Fibroblast of skin of right biceps (primary cell): ENCODE measurements around the gene SLC35F3.
A peak's percentile ranks its signal among the peaks of the same experiment; 100 is the strongest.

Experiments
- DNase-seq: peaks from one replicate; pipeline ENCODE4 v3.0.0-alpha.2; 2013

Gene SLC35F3

GRCh38 chr1:234330843-234331215, 426.4 kb downstream of the SLC35F3 start:
- DNase-seq: peak; percentile 7

DNA sequence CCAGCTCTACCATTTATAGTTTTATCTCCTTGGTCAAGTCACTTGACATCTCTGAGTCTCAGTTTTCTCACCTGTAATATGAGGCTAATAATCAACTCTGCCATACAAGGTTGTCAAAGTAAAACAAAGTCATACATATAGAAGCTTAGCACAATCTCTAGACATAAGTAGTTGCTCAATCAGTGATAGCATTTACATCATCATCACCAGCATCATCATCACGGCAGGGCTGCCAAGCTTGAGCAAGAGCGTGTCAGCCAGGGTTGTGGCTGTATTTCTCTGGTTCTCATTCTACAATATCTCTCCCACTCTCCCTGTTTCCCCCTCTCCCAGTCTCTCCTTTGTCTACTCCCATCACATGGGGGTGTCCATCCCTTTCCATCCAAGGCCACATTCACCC, 427.0 kb downstream of the SLC35F3 start:
- DNase-seq: peak; percentile 19

DNA sequence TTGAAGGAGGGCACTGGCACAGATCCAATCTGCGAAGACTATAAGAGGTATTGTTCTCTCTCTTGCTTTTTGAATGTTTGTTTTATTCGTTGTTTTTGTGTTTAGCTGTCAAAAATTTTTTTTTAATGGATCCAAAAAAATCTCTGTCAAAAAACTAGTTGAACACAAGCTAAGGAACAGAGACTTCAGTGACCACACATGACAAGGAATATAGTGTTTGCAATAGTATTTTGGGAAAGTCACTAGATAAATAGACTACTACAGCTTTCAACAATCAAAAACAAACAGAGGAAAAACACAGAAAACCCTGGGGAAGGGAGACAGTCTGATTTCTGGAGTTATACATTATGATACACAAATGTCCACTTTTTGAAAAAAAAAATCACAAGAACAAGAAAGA, 431.9 kb downstream of the SLC35F3 start:
- no peak for DNase-seq

DNA sequence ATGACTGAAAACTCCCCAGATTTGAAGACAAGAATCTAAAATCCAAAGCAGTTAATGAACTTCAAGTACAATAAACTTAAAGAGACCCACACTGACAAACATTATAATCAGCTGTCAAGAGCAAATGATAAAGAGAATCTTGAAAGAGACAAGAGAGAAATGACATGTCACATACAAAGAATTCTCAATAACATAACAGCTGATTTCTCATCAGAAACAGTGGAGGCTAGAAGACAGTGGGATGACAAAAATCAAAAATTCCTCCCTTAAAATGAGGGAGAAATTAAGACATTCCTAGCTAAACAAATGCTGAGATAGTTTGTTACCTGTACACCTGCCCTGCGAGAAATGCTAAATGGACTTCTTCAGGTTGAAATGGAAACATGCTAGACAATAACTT, 432.8 kb downstream of the SLC35F3 start:
- DNase-seq: no peak

GRCh38 chr1:234340528-234340927, 436.1 kb downstream of the SLC35F3 start:
- no peak for DNase-seq

GRCh38 chr1:234342774-234343173, 438.3 kb downstream of the SLC35F3 start:
- DNase-seq: no peak

GRCh38 chr1:234345237-234345636, 440.8 kb downstream of the SLC35F3 start:
- no peak for DNase-seq

DNA sequence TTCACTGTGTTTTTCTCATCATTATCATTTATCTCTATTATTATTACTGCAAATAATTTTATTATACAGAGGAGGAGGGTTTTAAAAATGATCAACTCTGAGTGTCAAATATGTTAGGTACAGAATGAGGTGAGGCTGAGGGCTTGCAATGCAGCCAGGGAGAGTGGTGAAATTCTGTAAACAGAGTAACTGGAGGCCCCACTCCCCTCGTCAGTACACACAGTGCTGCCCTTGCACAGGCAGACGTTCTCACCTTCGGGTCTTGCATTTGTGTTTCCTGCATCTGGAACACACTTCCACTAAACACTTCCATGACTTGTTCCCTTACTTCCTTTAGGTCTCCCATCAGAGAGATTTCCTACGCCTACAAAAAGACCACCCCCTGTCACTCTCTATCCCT, 444.5 kb downstream of the SLC35F3 start:
- no peak for DNase-seq

DNA sequence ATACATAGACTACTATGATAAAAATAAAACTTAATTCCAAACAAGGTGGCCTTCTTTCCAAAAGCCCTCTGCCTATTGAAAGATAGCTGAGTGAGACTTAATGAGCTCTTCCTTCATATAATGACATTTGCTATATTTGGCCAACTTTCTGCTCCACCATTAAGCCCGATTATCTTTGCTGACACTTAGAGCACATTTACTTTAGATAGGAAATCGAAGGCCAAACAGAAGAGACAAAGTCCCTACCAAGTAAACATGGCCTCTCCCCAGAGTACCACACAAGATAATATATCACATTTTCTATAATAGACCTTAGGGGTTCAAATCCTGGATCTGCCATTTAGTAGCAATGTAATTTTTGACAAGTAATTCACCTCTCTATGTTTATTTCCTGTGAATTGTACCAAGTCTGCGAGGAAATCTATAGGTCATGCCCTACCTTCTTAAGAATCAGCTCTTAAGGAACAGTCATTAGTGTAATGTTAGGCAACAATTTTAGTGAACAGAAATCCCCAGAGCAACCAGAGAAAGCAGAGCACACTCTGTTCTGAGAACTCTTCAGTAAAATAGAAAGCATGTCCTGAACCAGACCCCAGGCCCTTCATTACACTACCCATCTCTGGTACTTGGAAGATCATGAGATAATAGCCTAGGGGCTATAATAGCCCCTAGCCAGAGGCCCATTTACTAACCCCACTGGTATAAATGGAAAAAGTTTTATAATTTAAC, 451.5 kb downstream of the SLC35F3 start:
- DNase-seq: no peak

DNA sequence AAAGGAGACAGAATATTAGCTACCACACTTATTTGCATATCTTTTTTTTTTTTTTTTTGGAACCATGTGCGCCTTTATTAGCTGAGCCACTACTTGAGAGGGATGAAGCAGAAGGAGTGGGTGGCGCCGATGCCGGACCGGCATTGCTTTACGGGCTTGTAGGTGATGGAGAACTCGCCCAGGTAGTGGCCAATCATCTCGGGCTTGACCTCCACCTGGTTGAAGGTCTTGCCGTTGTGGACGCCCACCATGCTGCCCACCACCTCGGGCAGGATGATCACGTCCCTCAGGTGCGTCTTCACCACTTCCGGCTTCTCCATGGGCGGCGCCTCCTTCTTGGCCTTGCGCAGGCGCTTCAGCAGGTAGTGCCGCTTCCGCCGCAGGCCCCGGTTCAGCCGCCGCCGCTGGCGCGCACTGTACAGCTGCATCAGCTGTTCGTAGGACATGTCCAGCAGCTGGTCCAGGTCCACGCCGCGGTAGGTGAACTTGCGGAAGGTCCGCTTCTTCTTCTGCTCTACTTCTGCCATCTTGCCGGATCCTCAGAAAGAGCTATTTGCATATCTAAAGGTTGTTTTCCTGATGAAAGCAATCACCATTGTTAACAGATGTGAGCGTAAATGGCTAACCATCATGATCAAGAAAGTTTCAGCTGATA, 452.3 kb downstream of the SLC35F3 start:
- peak; percentile 2 for DNase-seq

- no peak for DNase-seq
Observed at GRCh38 chr1:234357831-234358230, 453.4 kb downstream of the SLC35F3 start.

GRCh38 chr1:234361102-234361603, 456.7 kb downstream of the SLC35F3 start:
- DNase-seq: no peak

DNA sequence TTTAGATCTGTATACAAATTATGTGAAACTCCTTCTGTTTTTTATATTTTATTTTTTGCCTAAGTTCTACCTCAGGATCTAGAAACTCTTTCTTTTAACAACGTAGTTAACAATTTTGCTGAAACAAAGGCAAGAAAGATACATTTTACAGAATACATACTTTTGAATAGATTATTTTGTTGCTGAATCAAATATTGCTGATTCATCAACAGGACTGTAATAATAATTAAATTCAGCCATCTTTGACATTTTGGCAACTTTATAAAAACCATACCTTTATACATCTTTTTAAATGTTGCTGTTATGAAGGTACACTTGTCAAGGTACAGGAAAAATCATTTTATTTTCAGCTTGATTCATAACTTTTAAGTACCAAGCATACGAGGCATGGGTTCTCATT, 458.1 kb downstream of the SLC35F3 start:
- no peak for DNase-seq

DNA sequence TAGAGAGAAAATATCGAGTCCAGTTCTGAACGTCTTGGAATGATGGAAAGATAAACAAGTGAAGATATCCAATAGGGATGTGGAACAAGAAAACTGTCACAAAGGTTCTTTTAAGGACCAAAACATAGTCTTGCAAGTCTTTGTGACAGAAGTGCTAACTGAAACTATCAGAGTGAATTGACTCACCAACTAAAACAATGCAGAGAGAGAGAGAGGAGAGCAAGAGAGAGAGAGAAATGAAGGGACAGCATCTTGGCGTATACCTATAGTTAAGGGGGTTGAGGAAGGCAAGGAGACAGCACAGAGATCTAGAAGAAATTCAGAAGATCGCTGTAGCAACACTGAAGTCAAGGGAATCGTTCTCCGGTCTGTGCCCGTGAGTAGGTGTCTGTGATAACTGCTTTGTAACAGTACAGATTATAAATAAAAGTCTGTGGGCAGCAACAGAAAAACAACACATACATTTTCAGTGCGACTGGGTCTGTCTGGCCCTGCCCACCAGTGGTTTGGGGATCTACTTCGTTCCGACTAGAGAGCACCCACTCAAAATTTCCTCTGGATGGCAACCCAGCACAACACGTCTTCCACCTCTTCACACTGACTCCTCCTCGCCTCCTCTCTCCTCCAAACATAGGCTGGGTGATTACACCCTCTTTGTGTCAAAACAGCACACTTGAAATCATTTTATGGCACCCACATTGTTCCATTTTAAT, 464.0 kb downstream of the SLC35F3 start:
- DNase-seq: no peak

GRCh38 chr1:234369033-234369430, 464.6 kb downstream of the SLC35F3 start:
- no peak for DNase-seq

DNA sequence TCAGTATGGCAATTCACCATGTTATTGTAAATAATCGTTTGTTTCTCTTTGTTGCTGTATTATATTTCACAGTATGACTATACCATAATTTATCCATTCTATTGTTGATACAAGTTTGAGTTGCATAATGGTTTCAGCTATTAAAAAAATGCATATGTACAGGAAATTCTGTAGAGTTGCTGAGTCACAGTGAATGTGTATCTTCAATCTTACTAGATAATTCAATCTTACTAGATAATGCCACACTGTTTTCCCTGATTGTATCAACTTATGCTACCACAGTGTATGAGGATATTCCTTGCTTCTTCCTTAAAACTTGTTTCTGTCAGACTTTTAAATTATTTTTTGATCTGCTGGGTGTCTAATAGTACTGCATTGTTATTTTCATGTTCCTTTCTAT, 465.3 kb downstream of the SLC35F3 start:
- DNase-seq: peak; percentile 43

DNA sequence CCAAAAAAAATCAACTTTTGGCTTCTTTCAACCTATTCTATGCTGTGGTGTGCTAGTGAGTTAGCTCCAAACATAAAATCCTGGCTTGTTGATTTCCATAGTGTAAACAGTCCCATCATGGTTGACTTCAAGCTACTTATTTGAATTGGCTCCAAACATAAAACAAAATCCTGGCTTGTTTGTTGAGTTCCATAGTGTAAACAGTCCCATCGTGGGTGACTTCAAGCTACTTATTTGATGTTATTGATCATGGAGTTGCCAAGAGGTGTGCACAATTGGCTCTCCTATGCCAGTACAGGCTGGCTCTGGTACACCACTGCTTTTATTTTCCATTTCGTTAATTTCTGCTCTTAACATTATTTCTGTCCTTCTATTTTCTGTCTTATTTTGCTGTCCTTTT, 466.9 kb downstream of the SLC35F3 start:
- DNase-seq: no peak

DNA sequence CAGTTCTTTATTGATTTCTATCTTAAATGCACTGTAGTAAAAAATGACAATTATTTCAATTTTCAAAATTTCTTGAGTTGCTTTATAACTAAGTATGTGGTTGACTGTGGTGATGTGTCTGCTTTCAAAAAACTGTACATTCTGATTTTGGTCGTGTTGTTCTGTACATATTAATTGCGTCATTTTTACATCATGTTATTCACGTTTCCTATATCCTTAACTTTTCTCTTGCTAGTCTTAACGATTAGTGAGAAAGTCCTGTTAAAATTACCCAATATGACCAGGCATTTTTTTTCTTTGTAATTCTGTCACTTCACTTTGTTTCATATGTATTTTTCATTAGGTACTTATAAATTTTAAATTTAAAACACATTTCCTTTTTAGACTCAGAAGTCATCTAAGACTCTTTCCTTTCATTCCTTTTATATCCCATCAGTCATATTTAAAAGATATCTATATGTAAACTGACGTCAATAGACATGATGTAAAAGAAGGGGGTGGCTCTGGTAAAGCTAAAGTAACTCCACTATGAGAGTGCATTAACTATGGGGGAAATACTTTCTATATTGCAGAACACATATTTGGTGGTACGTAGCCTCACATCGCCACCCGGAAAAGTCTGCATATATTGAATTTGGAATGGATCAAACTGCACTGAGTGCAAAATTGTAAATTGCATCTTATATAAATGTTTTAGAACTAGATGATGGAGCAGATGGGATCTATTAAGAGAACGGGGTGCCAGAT, 467.7 kb downstream of the SLC35F3 start:
- DNase-seq: peak; percentile 12

GRCh38 chr1:234373064-234373958, 468.8 kb downstream of the SLC35F3 start, which contains the start of gene COA6:
COA6 (plus strand) TSS chr1:234373456; CDS start chr1:234373467, 11 bp downstream.
- peak; percentile 97 for DNase-seq

DNA sequence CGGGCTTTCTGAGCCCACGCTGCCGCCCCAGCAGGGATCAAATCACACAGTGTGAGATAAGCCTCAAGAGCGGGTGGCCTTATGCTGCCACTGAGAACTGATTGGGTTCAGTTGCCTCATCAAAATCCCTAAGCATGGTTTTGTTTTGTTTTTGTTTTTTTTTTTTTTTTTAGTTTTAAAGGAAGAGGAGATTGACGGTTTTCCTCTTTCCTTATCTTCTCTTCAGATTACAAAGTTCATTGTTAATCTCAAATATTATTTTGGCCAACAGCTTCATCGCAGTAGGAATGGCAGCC, 469.4 kb downstream of the SLC35F3 start:
- no peak for DNase-seq
